A673 (cell line): ENCODE measurements around the gene CKMT2. TPM values are rescaled to one million over a fixed set of nuclear protein-coding genes. Genes with fewer than 3 reads are reported as not detected.

Experiments used
- BruUV-seq: library from RNA; stranded (reverse); fragments of 400-500 nt; replicated peaks from 2 replicates; lab custom pipeline; 2021; lab: Mats Ljungman, UMichigan
- CTCF ChIA-PET: fragments of 300-600 bp; sonication (Branson Sonifier 250); formaldehyde crosslinking; loops from one replicate; lab custom pipeline; 2022; ENCODE audit warnings: antibody characterized with exemption; lab: Charles Lee
- POLR2A ChIA-PET: fragments of 300-600 bp; sonication (Branson Sonifier 250); formaldehyde crosslinking; loops from one replicate; lab custom pipeline; 2022; ENCODE audit warnings: antibody characterized with exemption; ENCODE audit not compliant: low non-redundant PET; lab: Charles Lee
- DNase-seq: peaks from one replicate; pipeline ENCODE4 v3.0.0-alpha.2; 2015; ENCODE audit warnings: low spot score
- H3K27ac ChIP-seq: fragments of 200-600 bp; sonication (generic); 2 replicates; pipeline ENCODE4 v1.5.1; 2016; ENCODE audit warnings: mixed run types, low read depth, mild to moderate bottlenecking, mixed read lengths, antibody characterized with exemption, low read length; ENCODE audit not compliant: poor library complexity, severe bottlenecking
- H3K27me3 ChIP-seq: fragments of 200-600 bp; sonication (generic); replicated peaks from 2 replicates; pipeline ENCODE4 v1.6.1; 2017; ENCODE audit warnings: mixed run types, low read depth, mild to moderate bottlenecking, mixed read lengths, antibody characterized with exemption, low read length; ENCODE audit not compliant: insufficient read depth, poor library complexity
- H3K36me3 ChIP-seq: fragments of 200-600 bp; sonication (generic); 2 replicates; pipeline ENCODE4 v1.6.1; 2016; ENCODE audit warnings: mixed run types, mild to moderate bottlenecking, mixed read lengths, antibody characterized with exemption, low read length; ENCODE audit not compliant: insufficient read depth, poor library complexity, severe bottlenecking
- H3K4me1 ChIP-seq: fragments of 200-600 bp; sonication (generic); 2 replicates; pipeline ENCODE4 v1.6.1; 2017; ENCODE audit warnings: mixed run types, mild to moderate bottlenecking, mixed read lengths, antibody characterized with exemption, low read length; ENCODE audit not compliant: insufficient read depth, poor library complexity, severe bottlenecking
- H3K4me3 ChIP-seq: fragments of 200-600 bp; sonication (generic); 2 replicates; pipeline ENCODE4 v1.5.1; 2016; ENCODE audit warnings: low read depth, mixed run types, mild to moderate bottlenecking, mixed read lengths, low read length; ENCODE audit not compliant: poor library complexity, severe bottlenecking
- H3K9me3 ChIP-seq: fragments of 200-600 bp; sonication (generic); 2 replicates; pipeline ENCODE4 v1.6.1; 2016; ENCODE audit warnings: mixed run types, low read depth, mild to moderate bottlenecking, mixed read lengths, antibody characterized with exemption, low read length; ENCODE audit not compliant: poor library complexity, severe bottlenecking
- CTCF ChIP-seq: fragments of 300-800, 200-600 bp; sonication (generic); conservative IDR thresholded peaks from 2 replicates; pipeline ENCODE4 v1.5.1; 2017; ENCODE audit warnings: low read depth, mild to moderate bottlenecking, antibody characterized with exemption, low read length, moderate library complexity, mixed read lengths
- EZH2 ChIP-seq: fragments of 200-600 bp; sonication (generic); IDR thresholded peaks from 2 replicates; pipeline ENCODE4 v1.6.1; 2017; ENCODE audit warnings: borderline replicate concordance, low read depth, mild to moderate bottlenecking, mixed read lengths, antibody characterized with exemption, low read length; ENCODE audit not compliant: poor library complexity, severe bottlenecking
- intact Hi-C: fragments of 100-400 bp; cut with micrococcal nuclease; formaldehyde crosslinking; loops from one replicate; pipeline ENCODE4 v1.10.0; 2022; ENCODE audit not compliant: unreplicated experiment
- total RNA-seq: library from RNA; stranded (reverse); gene quantifications from 2 replicates; pipeline ENCODE4 v1.2.3, GENCODE V29; 2021

The CKMT2 gene
- total RNA-seq, 1 experiment from 2014 or later = not detected

- TF ChIP-seq CTCF = no peak
- TF ChIP-seq EZH2 = no peak
- Histone ChIP-seq H3K36me3 (no peaks in the 10 kb centered on the region), H3K9me3 (no peaks in the 10 kb centered on the region), H3K27me3 (no peaks in the 10 kb centered on the region), H3K4me1 (peaks cover 5% of the 10 kb centered on the region), H3K4me3 (no peak overlapping the region), H3K27ac (no peak overlapping the region)
- CTCF ChIA-PET = no interaction called here
- POLR2A ChIA-PET = no interaction called here
- BruUV-seq = no TSS peak
- intact Hi-C loops = loop anchor here (10.0 kb wide), 2 partner anchors 387 to 707 kb away; partner anchors contain the start of gene FAM151B
- DNase-seq = no peak
Observed at GRCh38 chr5:81191726-81192372, 41.3 kb upstream of the CKMT2 start.

DNA sequence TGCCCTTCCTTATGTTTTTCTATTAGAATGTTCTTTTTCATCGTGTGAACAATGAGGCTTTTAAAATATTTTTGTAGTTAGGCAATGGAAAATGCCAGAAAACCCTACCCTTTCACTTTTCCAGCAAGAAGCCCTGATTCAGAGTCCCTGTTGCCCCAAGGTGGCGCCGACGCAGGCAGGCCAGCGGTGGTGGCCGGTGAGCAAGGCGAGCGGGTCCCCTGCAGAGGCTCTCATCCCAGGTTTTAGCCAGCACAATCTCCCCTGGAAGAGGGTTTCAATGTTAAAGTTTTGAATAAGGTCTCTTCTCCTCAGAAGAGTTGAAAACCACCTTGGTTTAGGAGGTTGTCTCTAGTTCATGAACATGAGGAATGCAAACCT, 40.8 kb upstream of the CKMT2 start:
- Histone ChIP-seq H3K27me3 (no peaks in the 10 kb centered on the region), H3K9me3 (no peaks in the 10 kb centered on the region), H3K27ac (no peak overlapping the region), H3K36me3 (no peaks in the 10 kb centered on the region), H3K4me3 (no peak overlapping the region), H3K4me1 (peaks cover 5% of the 10 kb centered on the region)
- intact Hi-C loops = loop anchor here (10.0 kb wide), 2 partner anchors 388 to 708 kb away; partner anchors contain the start of gene FAM151B
- DNase-seq = no peak
- ChIA-PET CTCF (no interaction called here), POLR2A (no interaction called here)
- no TSS peak for BruUV-seq
- TF ChIP-seq CTCF (peak; percentile 29; the same call in 1 of the 2 replicates), EZH2 (no peak)

GRCh38 chr5:81194633-81195334, 38.3 kb upstream of the CKMT2 start:
- ChIA-PET CTCF (interaction anchor here (0.5 to 1.0 kb wide), 2 partner anchors 11 to 626 kb away, joined by 3 to 8 read pairs; no protein-coding TSS in a partner anchor), POLR2A (no interaction called here)
- H3K27me3 ChIP-seq = no peaks in the 10 kb centered on the region
- BruUV-seq = no TSS peak
- no peaks in the 10 kb centered on the region for H3K36me3 ChIP-seq
- no peaks in the 10 kb centered on the region for H3K9me3 ChIP-seq
- TF ChIP-seq CTCF (peak; percentile 98), EZH2 (no peak)
- peak; percentile 89 for DNase-seq
- H3K4me3 ChIP-seq = no peak overlapping the region
- H3K27ac ChIP-seq = no peak overlapping the region
- peaks cover 5% of the 10 kb centered on the region for H3K4me1 ChIP-seq
- intact Hi-C loops = loop anchor here (2.0 to 10.0 kb wide), 4 partner anchors 390 to 710 kb away; partner anchors contain the start of gene FAM151B
